Gastrocnemius medialis (tissue), 4 donors: ENCODE results near the gene FDPS.

Experiments used
- POLR2A ChIP-seq, 2 donors: fragments of 450-650 bp; IDR thresholded peaks; one replicate each; pipeline ENCODE4 v1.6.1; 2017; ENCODE audit warnings: antibody characterized with exemption in 2 of 2, mild to moderate bottlenecking in 2 of 2, moderate library complexity in 2 of 2
- TF ChIP-seq, protein P1 (sequence below), 5 experiments: fragments of 450-650 bp in 3 of 5; fragments of 200-600 bp in 2 of 5; sonication (generic) in 2 of 5; IDR thresholded peaks in 4 of 5; conservative IDR thresholded peaks in 1 of 5; 1 replicate in 4 of 5; 2 replicates in 1 of 5; pipeline ENCODE4 v1.5.1; 2016 to 2019; ENCODE audit warnings: antibody characterized with exemption in 5 of 5, mild to moderate bottlenecking in 3 of 5, moderate library complexity in 3 of 5

DNA sequence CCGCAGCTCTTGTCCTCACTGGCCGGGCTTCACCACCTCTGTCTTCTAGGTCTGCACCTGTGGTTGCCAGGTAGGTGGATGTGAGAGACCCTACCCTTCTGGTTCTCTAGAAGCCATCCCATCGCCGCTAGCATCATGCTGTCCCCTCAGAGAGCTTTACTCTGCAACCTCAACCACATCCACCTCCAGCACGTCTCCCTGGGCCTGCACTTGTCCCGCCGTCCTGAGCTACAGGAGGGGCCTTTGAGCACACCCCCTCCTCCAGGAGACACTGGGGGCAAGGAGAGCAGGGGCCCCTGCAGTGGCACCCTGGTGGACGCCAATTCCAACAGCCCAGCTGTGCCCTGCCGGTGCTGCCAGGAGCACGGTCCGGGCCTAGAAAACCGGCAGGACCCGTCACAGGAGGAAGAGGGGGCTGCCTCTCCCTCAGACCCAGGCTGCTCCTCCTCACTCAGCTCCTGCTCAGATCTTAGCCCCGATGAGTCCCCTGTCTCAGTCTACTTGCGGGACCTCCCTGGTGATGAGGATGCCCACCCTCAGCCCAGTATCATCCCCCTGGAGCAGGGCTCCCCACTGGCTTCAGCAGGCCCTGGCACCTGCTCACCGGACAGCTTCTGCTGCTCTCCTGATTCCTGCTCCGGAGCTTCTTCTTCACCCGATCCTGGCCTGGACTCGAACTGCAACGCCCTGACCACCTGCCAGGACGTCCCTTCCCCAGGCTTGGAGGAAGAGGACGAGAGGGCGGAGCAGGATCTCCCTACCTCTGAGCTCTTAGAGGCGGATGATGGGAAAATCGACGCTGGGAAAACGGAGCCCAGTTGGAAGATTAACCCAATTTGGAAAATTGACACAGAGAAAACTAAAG, 13.2 kb downstream of the FDPS start:
- TF ChIP-seq, protein P1, sequence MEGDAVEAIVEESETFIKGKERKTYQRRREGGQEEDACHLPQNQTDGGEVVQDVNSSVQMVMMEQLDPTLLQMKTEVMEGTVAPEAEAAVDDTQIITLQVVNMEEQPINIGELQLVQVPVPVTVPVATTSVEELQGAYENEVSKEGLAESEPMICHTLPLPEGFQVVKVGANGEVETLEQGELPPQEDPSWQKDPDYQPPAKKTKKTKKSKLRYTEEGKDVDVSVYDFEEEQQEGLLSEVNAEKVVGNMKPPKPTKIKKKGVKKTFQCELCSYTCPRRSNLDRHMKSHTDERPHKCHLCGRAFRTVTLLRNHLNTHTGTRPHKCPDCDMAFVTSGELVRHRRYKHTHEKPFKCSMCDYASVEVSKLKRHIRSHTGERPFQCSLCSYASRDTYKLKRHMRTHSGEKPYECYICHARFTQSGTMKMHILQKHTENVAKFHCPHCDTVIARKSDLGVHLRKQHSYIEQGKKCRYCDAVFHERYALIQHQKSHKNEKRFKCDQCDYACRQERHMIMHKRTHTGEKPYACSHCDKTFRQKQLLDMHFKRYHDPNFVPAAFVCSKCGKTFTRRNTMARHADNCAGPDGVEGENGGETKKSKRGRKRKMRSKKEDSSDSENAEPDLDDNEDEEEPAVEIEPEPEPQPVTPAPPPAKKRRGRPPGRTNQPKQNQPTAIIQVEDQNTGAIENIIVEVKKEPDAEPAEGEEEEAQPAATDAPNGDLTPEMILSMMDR (IDR thresholded peaks at IDR 0.05 in 4 of 5, conservative IDR thresholded peaks at IDR 0.05 in 1 of 5), result no peak
- TF ChIP-seq POLR2A (IDR thresholded peaks at IDR 0.05), result no peak
